OCI-LY3 (cell line): ENCODE measurements around the gene ROBO1.

Experiments
- CTCF ChIP-seq: fragments of 200-600, 300-600 bp; sonication (generic); IDR thresholded peaks from 2 replicates; pipeline ENCODE4 v1.5.1; 2014; ENCODE audit warnings: antibody characterized with exemption, low read length, low read depth
- EZH2phosphoT487 ChIP-seq: fragments of 200-600 bp; shearing (Covaris generic); IDR thresholded peaks from 2 replicates; pipeline ENCODE4 v1.6.1; 2018; ENCODE audit warnings: antibody characterized with exemption, mixed run types, low read depth

GRCh38 chr3:79639855-79640254 lies 127.9 kb downstream of the ROBO1 start:
- no peak for TF ChIP-seq CTCF
- TF ChIP-seq EZH2phosphoT487, result no peak
